ENCODE data around the gene GUK1.
A peak's percentile ranks its signal among the peaks of the same experiment; 100 is the strongest.
"Not testable (repeated sequence)": the region's sequence is repeated elsewhere in the genome, so short reads cannot be mapped to it uniquely, and the experiment has no call there.

GUK1 gene

GRCh38 chr1:228109962-228110488 is 30.1 kb upstream of the GUK1 start:
- peak overlapping the region; percentile 99 for H2AFZ ChIP-seq (ENCODE audit: low read length)
- H3K9me2 ChIP-seq (replicated peaks; ENCODE audit: low read depth, low read length) = no peaks in the 10 kb centered on the region
- no peaks in the 10 kb centered on the region for H3K9me3 ChIP-seq (ENCODE audit: insufficient read depth, low read depth, low read length)
- peaks cover 22% of the 10 kb centered on the region for H3K79me2 ChIP-seq (ENCODE audit: insufficient read depth, low read length)
- H3K4me2 ChIP-seq (ENCODE audit: low read depth, low read length, poor library complexity, severe bottlenecking) = peak overlapping the region; percentile 86
- TF ChIP-seq CTCF (conservative IDR thresholded peaks at IDR 0.05; ENCODE audit: low read length) (no peak), EZH2phosphoT487 (IDR thresholded peaks at IDR 0.05; ENCODE audit: borderline replicate concordance) (no peak)
- no peaks in the 10 kb centered on the region for H3F3A ChIP-seq (ENCODE audit: low read depth)
- H4K20me1 ChIP-seq (ENCODE audit: insufficient read depth, low read length, poor library complexity, severe bottlenecking) = peaks cover 4% of the 10 kb centered on the region
- no peaks in the 10 kb centered on the region for H3K27me3 ChIP-seq (ENCODE audit: insufficient read depth, low read length, poor library complexity, severe bottlenecking)
- peak overlapping the region; percentile 94 for H3K4me3 ChIP-seq (ENCODE audit: low read length, poor library complexity, severe bottlenecking)
- peaks cover 16% of the 10 kb centered on the region for H3K4me1 ChIP-seq (ENCODE audit: insufficient read depth, low read length, poor library complexity, severe bottlenecking)
- no peaks in the 10 kb centered on the region; the same call in 1 of the 2 replicates for H3K36me3 ChIP-seq (ENCODE audit: insufficient read depth, low read length)
- peak overlapping the region; percentile 90 for H3K9ac ChIP-seq (ENCODE audit: low read depth, low read length, poor library complexity, severe bottlenecking)

GRCh38 chr1:228110556-228110955 is 29.5 kb upstream of the GUK1 start:
- TF ChIP-seq EZH2phosphoT487 (IDR thresholded peaks at IDR 0.05; ENCODE audit: borderline replicate concordance) = no peak
- no peak for TF ChIP-seq CTCF (conservative IDR thresholded peaks at IDR 0.05; ENCODE audit: low read length)
- no peaks in the 10 kb centered on the region for H3K27me3 ChIP-seq (ENCODE audit: insufficient read depth, low read length, poor library complexity, severe bottlenecking)
- no peak overlapping the region for H2AFZ ChIP-seq (ENCODE audit: low read length)
- no peak overlapping the region for H3K4me3 ChIP-seq (ENCODE audit: low read length, poor library complexity, severe bottlenecking)
- no peaks in the 10 kb centered on the region for H3K9me2 ChIP-seq (replicated peaks; ENCODE audit: low read depth, low read length)
- no peaks in the 10 kb centered on the region; the same call in 1 of the 2 replicates for H3K36me3 ChIP-seq (ENCODE audit: insufficient read depth, low read length)
- peaks cover 16% of the 10 kb centered on the region for H3K4me1 ChIP-seq (ENCODE audit: insufficient read depth, low read length, poor library complexity, severe bottlenecking)
- peaks cover 20% of the 10 kb centered on the region for H3K79me2 ChIP-seq (ENCODE audit: insufficient read depth, low read length)
- peak overlapping the region; percentile 86 for H3K4me2 ChIP-seq (ENCODE audit: low read depth, low read length, poor library complexity, severe bottlenecking)
- peaks cover 4% of the 10 kb centered on the region for H4K20me1 ChIP-seq (ENCODE audit: insufficient read depth, low read length, poor library complexity, severe bottlenecking)
- no peaks in the 10 kb centered on the region for H3K9me3 ChIP-seq (ENCODE audit: insufficient read depth, low read depth, low read length)
- no peaks in the 10 kb centered on the region for H3F3A ChIP-seq (ENCODE audit: low read depth)
- no peak overlapping the region for H3K9ac ChIP-seq (ENCODE audit: low read depth, low read length, poor library complexity, severe bottlenecking)

GRCh38 chr1:228111315-228111714 is 28.8 kb upstream of the GUK1 start:
- H4K20me1 ChIP-seq (ENCODE audit: insufficient read depth, low read length, poor library complexity, severe bottlenecking) = not testable (repeated sequence)

GRCh38 chr1:228112167-228112566 is 27.9 kb upstream of the GUK1 start:
- Histone ChIP-seq H3K27me3 (ENCODE audit: insufficient read depth, low read length, poor library complexity, severe bottlenecking) (no peaks in the 10 kb centered on the region), H2AFZ (ENCODE audit: low read length) (no peak overlapping the region), H3K79me2 (ENCODE audit: insufficient read depth, low read length) (peaks cover 20% of the 10 kb centered on the region), H3K9me3 (ENCODE audit: insufficient read depth, low read depth, low read length) (no peaks in the 10 kb centered on the region), H4K20me1 (ENCODE audit: insufficient read depth, low read length, poor library complexity, severe bottlenecking) (peaks cover 4% of the 10 kb centered on the region), H3F3A (ENCODE audit: low read depth) (no peaks in the 10 kb centered on the region), H3K4me3 (ENCODE audit: low read length, poor library complexity, severe bottlenecking) (no peak overlapping the region), H3K4me1 (ENCODE audit: insufficient read depth, low read length, poor library complexity, severe bottlenecking) (peaks cover 16% of the 10 kb centered on the region), H3K36me3 (ENCODE audit: insufficient read depth, low read length) (no peaks in the 10 kb centered on the region), H3K9me2 (replicated peaks; ENCODE audit: low read depth, low read length) (no peaks in the 10 kb centered on the region), H3K9ac (ENCODE audit: low read depth, low read length, poor library complexity, severe bottlenecking) (no peak overlapping the region), H3K4me2 (ENCODE audit: low read depth, low read length, poor library complexity, severe bottlenecking) (no peak overlapping the region)
- TF ChIP-seq CTCF (conservative IDR thresholded peaks at IDR 0.05; ENCODE audit: low read length) = no peak

More at GRCh38 chr1:228111315-228111714, 28.8 kb upstream of the GUK1 start:
- not testable (repeated sequence) for H3K4me2 ChIP-seq (ENCODE audit: low read depth, low read length, poor library complexity, severe bottlenecking); H3K9me3 ChIP-seq (ENCODE audit: insufficient read depth, low read depth, low read length); H2AFZ ChIP-seq (ENCODE audit: low read length); H3K4me3 ChIP-seq (ENCODE audit: low read length, poor library complexity, severe bottlenecking); H3K9me2 ChIP-seq (replicated peaks; ENCODE audit: low read depth, low read length); H3F3A ChIP-seq (ENCODE audit: low read depth); H3K9ac ChIP-seq (ENCODE audit: low read depth, low read length, poor library complexity, severe bottlenecking); H3K36me3 ChIP-seq (ENCODE audit: insufficient read depth, low read length); H3K27me3 ChIP-seq (ENCODE audit: insufficient read depth, low read length, poor library complexity, severe bottlenecking)
- Histone ChIP-seq H3K79me2 (ENCODE audit: insufficient read depth, low read length) (peaks cover 20% of the 10 kb centered on the region), H3K4me1 (ENCODE audit: insufficient read depth, low read length, poor library complexity, severe bottlenecking) (peaks cover 16% of the 10 kb centered on the region)

All from Loucy (cell line).